OCI-LY7 (cell line): Measurements from ENCODE around the gene PMS1. TPM values are rescaled to one million over a fixed set of nuclear protein-coding genes. Genes with fewer than 3 reads are reported as not detected.

Experiments used
- BruUV-seq: library from RNA; stranded (reverse); fragments of 400-500 nt; replicated peaks from 2 replicates; lab custom pipeline; 2021; lab: Mats Ljungman, UMichigan
- CTCF ChIA-PET: fragments of 300-600 bp; sonication (Branson Sonifier 250); formaldehyde crosslinking; loops from one replicate; lab custom pipeline; 2022; ENCODE audit warnings: antibody characterized with exemption; ENCODE audit not compliant: unreplicated experiment; lab: Charles Lee
- POLR2A ChIA-PET: fragments of 300-600 bp; sonication (Branson Sonifier 250); formaldehyde crosslinking; loops from one replicate; lab custom pipeline; 2022; ENCODE audit warnings: antibody characterized with exemption; lab: Charles Lee
- DNase-seq: peaks from one replicate; pipeline ENCODE4 v3.0.0-alpha.2; 2015; ENCODE audit warnings: low spot score
- H2AFZ ChIP-seq: fragments of 200-600 bp; sonication (generic), shearing (Covaris generic); 2 replicates; pipeline ENCODE4 v1.6.1; 2014; ENCODE audit warnings: mild to moderate bottlenecking, antibody characterized with exemption, low read length, moderate library complexity
- H3K27ac ChIP-seq: fragments of 200-600 bp; sonication (generic); 2 replicates; pipeline ENCODE4 v1.5.1; 2014; ENCODE audit warnings: mixed run types, low read depth, mild to moderate bottlenecking, moderate library complexity, low read length, inconsistent platforms; ENCODE audit not compliant: poor library complexity, severe bottlenecking
- H3K36me3 ChIP-seq: fragments of 200-600 bp; sonication (generic); 2 replicates; pipeline ENCODE4 v1.6.1; 2014; ENCODE audit warnings: mild to moderate bottlenecking, antibody characterized with exemption, low read length, moderate library complexity, mixed read lengths; ENCODE audit not compliant: insufficient read depth
- H3K4me1 ChIP-seq: fragments of 200-600 bp; sonication (generic); 2 replicates; pipeline ENCODE4 v1.5.1; 2014; ENCODE audit warnings: mild to moderate bottlenecking, low read length; ENCODE audit not compliant: insufficient read depth, poor library complexity, severe bottlenecking
- H3K4me2 ChIP-seq: fragments of 200-600 bp; sonication (generic); 2 replicates; pipeline ENCODE4 v1.6.1; 2014; ENCODE audit warnings: mild to moderate bottlenecking, low read length
- H3K4me3 ChIP-seq: fragments of 200-600 bp; sonication (generic); 2 replicates; pipeline ENCODE4 v1.5.1; 2014; ENCODE audit warnings: mild to moderate bottlenecking, low read depth, low read length; ENCODE audit not compliant: poor library complexity, severe bottlenecking
- H3K79me2 ChIP-seq: fragments of 200-600 bp; sonication (generic); 2 replicates; pipeline ENCODE4 v1.6.1; 2016; ENCODE audit warnings: low read depth, mild to moderate bottlenecking, low read length, moderate library complexity, mixed read lengths; ENCODE audit not compliant: insufficient read depth
- H3K9me2 ChIP-seq: fragments of 200-600 bp; sonication (generic); 2 replicates; pipeline ENCODE4 v1.6.1; 2016; ENCODE audit warnings: mild to moderate bottlenecking, low read length, mixed read lengths; ENCODE audit not compliant: insufficient read depth
- H3K9me3 ChIP-seq: fragments of 200-600 bp; sonication (generic); 2 replicates; pipeline ENCODE4 v1.6.1; 2014; ENCODE audit warnings: mild to moderate bottlenecking, mixed run types, low read length, mixed read lengths
- H4K20me1 ChIP-seq: fragments of 200-600 bp; sonication (generic); 2 replicates; pipeline ENCODE4 v1.6.1; 2014; ENCODE audit warnings: mild to moderate bottlenecking, antibody characterized with exemption, low read length, moderate library complexity, mixed read lengths; ENCODE audit not compliant: insufficient read depth
- CTCF ChIP-seq: fragments of 200-600 bp; sonication (generic); conservative IDR thresholded peaks from 2 replicates; pipeline ENCODE4 v1.5.1; 2014; ENCODE audit warnings: mild to moderate bottlenecking, antibody characterized with exemption, low read length, moderate library complexity, mixed read lengths
- EZH2phosphoT487 ChIP-seq: fragments of 200-600 bp; sonication (generic); IDR thresholded peaks from 2 replicates; pipeline ENCODE4 v1.6.1; 2018; ENCODE audit warnings: low read depth, borderline replicate concordance, mild to moderate bottlenecking, mixed run types, antibody characterized with exemption, low read length, moderate library complexity, mixed read lengths
- intact Hi-C: fragments of 100-400 bp; cut with micrococcal nuclease; formaldehyde crosslinking; loops from one replicate; pipeline ENCODE4 v1.10.0; 2022; ENCODE audit not compliant: unreplicated experiment
- total RNA-seq, 2 experiments: library from RNA; depleted of rRNA in 1 of 2; stranded (reverse); fragments of >200 nt in 1 of 2; shearing (Covaris generic) in 1 of 2; gene quantifications; 2 replicates each; pipeline ENCODE4 v1.2.3, GENCODE V29; 2014 to 2022

The PMS1 gene
- total RNA-seq, 2 experiments from 2014 or later: 31.2 to 72.2 TPM

- H3K36me3 ChIP-seq: peaks cover 58% of the 10 kb centered on the region
- TF ChIP-seq CTCF: no peak
- TF ChIP-seq EZH2phosphoT487: no peak
- CTCF ChIA-PET: no interaction called here
- H3K4me1 ChIP-seq: no peaks in the 10 kb centered on the region
- POLR2A ChIA-PET: no interaction called here
- H2AFZ ChIP-seq: no peak overlapping the region
- DNase-seq: no peak
- peaks cover 4% of the 10 kb centered on the region; the same call in 1 of the 2 replicates for H4K20me1 ChIP-seq
- no TSS peak for BruUV-seq
- H3K4me3 ChIP-seq: no peak overlapping the region
- no peak overlapping the region for H3K4me2 ChIP-seq
- intact Hi-C loops: no loop called here
- H3K9me2 ChIP-seq: no peaks in the 10 kb centered on the region
- no peak overlapping the region for H3K27ac ChIP-seq
- no peaks in the 10 kb centered on the region for H3K9me3 ChIP-seq
- peaks cover 10% of the 10 kb centered on the region for H3K79me2 ChIP-seq
These were observed 37.9 kb downstream of the PMS1 start for GRCh38 chr2:189821953-189822748.

GRCh38 chr2:189824694-189825396 lies 40.6 kb downstream of the PMS1 start:
- H3K4me1 ChIP-seq: no peaks in the 10 kb centered on the region
- BruUV-seq: no TSS peak
- POLR2A ChIA-PET: interaction anchor here (0.6 to 1.3 kb wide), 5 partner anchors 7 to 37 kb away, joined by 3 to 5 read pairs (median 3); no protein-coding TSS in a partner anchor
- H3K9me3 ChIP-seq: no peaks in the 10 kb centered on the region
- intact Hi-C loops: no loop called here
- H3K9me2 ChIP-seq: no peaks in the 10 kb centered on the region
- no peak overlapping the region for H2AFZ ChIP-seq
- CTCF ChIA-PET: no interaction called here
- H3K79me2 ChIP-seq: peaks cover 10% of the 10 kb centered on the region
- H4K20me1 ChIP-seq: peaks cover 4% of the 10 kb centered on the region; the same call in 1 of the 2 replicates
- H3K4me3 ChIP-seq: no peak overlapping the region
- H3K36me3 ChIP-seq: peaks cover 43% of the 10 kb centered on the region
- H3K4me2 ChIP-seq: no peak overlapping the region
- H3K27ac ChIP-seq: no peak overlapping the region
- DNase-seq: no peak
- TF ChIP-seq CTCF: no peak
- TF ChIP-seq EZH2phosphoT487: no peak

DNA sequence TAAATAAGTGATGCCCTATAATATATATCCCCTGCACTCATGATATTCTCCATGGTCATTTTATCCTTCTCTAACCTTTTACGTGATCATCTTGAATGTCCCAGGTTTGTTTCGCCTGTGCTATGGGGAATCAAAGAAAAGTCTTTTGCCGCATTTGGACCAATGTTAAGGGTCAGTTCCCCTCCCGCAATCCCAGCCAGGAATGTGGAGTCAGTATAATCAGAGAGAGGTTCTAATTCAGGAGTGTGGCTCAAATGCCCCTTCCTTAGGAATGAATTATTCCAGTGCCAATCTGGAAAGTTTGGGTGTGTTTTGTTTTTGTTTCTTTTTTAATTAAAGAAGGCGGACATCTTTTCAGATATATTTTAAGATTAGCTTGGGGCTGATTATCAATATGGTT lies 41.8 kb downstream of the PMS1 start:
- H3K9me2 ChIP-seq: no peaks in the 10 kb centered on the region
- H3K27ac ChIP-seq: no peak overlapping the region
- no peak overlapping the region for H3K4me3 ChIP-seq
- ChIA-PET POLR2A (interaction anchor here (0.8 kb wide), 1 partner anchor 11 kb away, joined by 3 read pairs; no protein-coding TSS in a partner anchor), CTCF (no interaction called here)
- intact Hi-C loops: no loop called here
- no peaks in the 10 kb centered on the region for H3K9me3 ChIP-seq
- peaks cover 43% of the 10 kb centered on the region for H3K36me3 ChIP-seq
- no TSS peak for BruUV-seq
- H3K4me2 ChIP-seq: no peak overlapping the region
- H3K79me2 ChIP-seq: peaks cover 10% of the 10 kb centered on the region
- H3K4me1 ChIP-seq: no peaks in the 10 kb centered on the region
- peaks cover 4% of the 10 kb centered on the region; the same call in 1 of the 2 replicates for H4K20me1 ChIP-seq
- no peak for TF ChIP-seq EZH2phosphoT487
- TF ChIP-seq CTCF: no peak
- DNase-seq: no peak
- no peak overlapping the region for H2AFZ ChIP-seq
